Measurements from ENCODE around the gene DDX17.

Gene DDX17

DNA sequence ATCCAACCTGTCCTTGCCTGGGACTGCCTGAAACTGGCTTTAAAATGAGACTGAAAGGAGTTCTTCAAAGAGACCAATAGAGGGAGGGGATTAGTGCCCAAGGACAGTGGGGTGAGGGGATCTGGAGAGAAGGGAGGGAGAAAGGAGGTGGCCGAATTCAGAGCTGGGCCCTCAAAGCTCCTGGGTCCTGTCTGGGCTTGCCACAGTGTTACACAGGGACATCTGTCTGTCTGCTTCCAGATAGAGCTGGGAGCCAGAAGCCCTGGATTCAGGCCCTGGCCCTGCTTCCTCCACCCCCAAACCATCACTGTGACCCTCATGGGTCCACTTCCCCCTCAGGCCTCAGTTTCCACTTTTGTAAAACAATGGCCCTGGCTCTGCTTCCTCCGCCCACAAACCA is 54.7 kb downstream of the DDX17 start:
- DNase-seq (ENCODE audit: insufficient read length, low spot score) (no peak), FAIRE-seq (no peak)

DNA sequence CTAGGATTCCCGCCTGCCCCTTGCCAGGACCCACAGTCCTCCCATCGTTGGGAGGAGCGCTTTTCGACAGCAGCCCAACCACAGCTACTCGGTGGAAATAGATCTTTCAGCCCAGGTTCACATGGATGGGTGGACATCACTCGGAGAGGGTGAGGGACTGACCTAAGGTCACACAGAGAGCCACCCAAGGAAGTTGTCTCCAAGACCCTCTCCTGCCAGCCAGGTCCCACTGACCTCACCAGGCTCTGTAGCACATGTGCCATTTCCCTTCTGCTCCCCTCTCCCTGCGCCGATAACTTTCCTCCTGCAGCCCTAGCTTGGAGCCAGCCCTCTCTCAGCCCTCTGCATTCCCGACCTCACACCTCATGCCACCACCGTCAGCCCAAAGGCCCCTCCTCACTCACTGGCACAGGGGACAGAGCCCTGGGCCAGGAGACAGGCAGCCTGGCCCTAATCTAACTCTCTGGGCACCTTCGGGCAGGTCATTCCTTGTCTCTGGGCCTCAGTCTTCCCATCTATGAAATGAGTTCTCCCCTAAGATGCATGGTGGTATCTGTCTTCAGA is 55.8 kb downstream of the DDX17 start:
- FAIRE-seq, result no peak
- no peak for DNase-seq (ENCODE audit: insufficient read length, low spot score)

DNA sequence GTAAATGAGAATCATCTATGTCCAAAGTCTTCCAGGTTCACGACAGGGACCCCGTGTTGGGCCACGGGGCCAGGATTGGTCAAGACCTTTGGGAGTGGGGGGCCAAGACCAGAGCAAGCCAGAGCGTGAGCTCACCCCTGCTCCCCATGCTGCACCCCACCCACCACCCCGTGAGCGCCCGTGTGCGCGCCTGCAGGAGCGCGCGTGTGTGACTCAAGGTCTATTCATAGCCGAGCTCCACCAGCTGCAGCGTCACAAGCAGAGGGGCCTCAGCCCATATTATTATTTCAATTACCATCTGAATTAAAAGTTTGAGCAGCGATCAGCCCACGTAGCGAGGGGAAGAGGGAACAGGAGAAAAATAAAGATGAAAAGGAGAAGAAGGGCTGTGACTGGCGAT is 56.3 kb downstream of the DDX17 start:
- DNase-seq (ENCODE audit: insufficient read length, low spot score) (no peak), FAIRE-seq (no peak)

DNA sequence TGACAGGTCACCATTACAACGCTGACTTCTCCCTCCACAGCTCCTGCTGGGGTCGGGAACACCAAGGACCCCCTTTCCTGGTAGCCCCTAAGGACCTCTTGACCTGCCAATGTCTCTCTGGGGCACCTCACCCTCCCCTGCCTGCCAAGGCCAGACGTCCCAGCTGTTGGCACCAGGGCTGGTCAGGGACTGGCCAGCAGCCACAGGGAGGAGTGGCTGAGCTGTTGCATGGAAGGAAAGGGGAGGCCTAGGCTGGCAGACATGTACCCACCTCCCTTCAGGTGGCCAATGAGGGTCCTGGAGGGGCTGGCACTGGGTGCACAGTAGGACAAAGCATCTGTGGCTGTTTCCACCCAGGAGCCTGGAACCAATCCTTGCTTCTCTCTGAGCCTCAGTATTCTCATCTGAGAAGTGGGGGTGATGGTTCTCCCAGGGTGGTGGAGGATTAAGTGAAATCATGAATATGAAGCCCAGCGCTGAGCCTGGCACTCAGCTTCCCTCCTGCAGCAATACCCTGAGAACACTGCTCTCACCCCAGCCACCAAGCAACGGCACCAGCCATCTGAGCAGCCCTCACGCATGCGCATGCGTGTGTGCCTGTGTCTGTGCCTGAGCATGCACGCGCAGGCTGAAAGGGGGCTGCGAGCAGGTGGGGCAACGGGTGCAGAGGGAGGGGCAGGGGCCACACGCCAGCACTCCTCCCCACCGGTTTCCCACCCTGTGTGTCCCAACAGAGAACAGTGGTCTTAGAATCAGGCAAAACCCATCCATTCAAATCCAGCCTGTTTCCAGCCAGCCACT is 57.0 kb downstream of the DDX17 start:
- FAIRE-seq (no peak), DNase-seq (ENCODE audit: insufficient read length, low spot score) (no peak)

DNA sequence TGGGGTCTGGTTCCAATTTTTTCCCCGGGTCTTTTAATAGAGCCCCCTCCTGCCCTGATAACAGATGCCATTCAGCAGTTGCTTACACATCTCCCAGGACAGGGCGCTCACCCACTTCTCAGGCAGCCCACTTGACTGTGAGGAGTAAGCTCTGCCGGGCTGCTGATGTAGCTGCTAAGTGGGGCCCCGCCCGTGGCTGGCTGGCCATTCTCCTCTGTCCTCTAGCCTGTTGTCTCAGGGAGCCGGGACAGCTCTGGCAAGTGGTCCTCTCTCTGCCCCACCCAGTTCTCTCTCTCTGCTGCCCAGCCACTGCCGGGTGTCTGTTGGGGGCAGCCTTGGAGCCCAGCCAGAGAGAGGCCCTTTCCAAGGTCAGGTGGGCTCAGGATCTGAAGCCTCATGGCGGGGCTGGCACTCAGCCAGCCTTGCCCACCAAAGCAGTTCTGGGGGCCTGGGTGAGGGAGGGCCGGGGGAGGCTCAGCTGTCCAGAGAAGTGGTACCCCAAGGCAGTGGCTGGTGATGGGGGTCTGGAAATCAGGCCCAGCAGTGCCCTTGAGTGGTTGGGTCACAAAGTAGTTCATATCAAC is 60.0 kb downstream of the DDX17 start:
- no peak for DNase-seq (ENCODE audit: insufficient read length, low spot score)
- no peak for FAIRE-seq

DNA sequence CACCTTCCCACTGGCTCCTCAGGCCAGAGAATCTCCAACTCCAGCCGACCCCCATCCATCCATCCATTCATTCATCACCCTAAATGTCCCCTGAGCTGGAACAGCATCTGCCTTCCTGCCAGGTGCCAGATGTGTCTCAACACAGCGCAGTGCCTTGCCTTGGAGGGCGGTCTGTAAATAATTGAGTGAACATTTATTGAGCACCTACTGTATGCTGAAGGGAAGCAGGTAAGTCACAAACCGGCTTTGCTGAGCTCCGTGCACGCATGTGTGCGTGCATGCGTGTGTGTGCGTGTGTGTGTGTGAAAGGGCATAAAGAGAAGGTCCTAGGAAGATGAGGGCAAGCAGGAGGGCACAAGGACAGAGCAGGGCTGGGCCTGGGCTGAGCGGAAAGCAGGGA is 61.3 kb downstream of the DDX17 start:
- DNase-seq (ENCODE audit: insufficient read length, low spot score) (no peak), FAIRE-seq (no peak)

DNA sequence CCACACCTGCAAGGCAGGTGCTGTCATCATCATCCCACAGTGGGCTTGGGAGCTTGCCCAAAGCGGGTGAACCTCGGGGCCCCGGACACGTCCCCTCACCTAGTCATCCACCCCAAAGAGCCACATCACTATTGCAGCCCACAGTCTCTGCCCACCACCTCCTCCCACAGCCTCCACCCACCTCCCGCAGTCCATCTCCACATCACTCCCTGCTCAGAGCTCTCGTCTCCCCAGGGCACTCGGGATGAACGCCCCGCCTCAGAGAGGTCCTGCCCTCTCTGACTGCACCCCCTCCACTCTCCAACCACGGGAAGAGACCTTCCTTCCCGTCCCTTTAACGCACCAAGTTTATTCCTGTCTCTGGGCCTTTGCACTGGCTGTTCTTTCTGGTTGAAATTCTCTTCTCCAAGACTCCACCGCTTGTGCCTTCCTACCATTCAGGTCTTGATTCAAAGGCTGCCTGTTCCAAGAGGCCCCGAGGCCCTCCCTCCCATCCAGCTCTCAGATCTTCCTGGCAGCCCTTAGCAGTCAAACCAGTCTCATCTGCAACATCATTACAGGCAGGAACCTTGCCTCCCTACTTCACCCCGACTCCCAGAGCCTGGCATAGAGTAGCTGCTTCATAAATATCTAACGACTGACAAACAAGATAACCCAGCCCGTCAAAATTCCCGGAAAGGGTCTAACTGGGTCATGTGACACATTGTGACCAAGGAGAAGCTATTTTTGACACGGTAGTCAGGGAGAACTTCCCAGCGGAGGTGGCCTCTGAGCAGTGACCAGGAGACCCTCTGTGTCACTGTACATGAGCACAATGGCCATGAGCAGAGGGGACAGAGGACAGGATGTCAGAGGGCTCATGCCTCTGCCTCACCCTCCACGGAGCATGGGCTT is 62.2 kb downstream of the DDX17 start:
- FAIRE-seq, result no peak
- DNase-seq (ENCODE audit: insufficient read length, low spot score), result no peak

DNA sequence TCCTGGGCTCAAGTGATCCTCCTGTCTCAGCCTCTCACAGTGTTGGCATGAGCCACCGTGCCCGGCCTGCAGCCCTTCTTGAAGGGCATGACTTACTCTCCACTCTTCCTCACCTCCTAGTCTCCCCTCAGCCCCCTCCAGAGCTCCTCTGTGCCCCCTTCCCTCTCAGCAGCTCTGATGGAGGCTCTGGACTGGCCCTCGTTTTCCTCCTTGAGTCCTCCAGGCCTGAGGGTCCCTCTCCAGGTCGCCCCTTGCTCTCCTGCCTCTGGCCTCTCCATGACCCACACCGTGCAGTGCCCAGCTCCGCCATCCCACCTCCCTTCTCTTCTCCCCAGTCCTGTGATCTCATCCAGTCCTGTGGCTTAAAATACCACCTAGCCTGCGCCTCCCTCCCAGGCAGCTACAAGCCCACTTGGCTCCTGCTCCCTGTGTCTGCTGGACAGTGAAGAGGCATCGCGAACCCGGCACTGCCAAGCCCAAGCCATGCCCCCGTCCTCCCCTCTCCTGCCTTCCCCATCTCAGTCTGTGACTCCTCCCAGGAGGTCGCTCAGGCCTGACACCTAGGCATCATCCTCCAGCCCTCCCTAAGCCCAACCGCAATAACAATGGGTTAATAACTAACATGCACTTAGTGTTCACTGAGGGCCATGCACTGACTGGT is 63.0 kb downstream of the DDX17 start:
- FAIRE-seq, result no peak
- no peak for DNase-seq (ENCODE audit: insufficient read length, low spot score)

DNA sequence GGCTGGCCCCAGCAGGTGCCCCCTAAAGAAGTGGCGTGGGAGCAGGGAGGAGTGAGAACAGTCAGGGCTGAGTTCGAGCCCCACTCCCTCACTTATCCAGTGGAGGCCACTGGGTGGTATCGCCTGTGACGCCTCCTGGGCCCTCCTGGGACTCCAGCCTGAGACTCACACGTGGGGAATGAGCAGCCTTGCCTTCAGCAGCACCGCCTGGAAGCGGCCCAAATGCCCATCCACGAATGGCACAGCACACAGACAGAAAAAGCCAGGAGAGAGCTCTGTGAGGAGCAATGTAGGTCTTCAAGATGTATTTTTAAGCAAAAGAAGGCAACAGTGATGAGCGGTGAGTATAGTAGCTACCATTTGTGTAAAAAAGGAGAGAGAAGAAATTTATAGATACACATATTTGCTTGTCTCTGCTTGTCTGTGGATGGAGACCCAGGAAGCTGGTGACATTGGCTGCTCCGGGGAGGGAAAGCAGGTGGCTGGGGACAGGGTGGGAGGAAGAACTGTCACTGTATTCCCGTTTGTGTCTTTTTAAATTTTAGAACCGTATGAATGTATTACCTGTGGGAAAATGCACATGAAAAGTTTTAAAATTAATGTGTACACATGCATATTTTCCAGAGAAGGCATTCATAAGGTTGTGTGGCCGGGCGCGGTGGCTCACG is 64.4 kb downstream of the DDX17 start:
- FAIRE-seq (no peak), DNase-seq (ENCODE audit: insufficient read length, low spot score) (no peak)

DNA sequence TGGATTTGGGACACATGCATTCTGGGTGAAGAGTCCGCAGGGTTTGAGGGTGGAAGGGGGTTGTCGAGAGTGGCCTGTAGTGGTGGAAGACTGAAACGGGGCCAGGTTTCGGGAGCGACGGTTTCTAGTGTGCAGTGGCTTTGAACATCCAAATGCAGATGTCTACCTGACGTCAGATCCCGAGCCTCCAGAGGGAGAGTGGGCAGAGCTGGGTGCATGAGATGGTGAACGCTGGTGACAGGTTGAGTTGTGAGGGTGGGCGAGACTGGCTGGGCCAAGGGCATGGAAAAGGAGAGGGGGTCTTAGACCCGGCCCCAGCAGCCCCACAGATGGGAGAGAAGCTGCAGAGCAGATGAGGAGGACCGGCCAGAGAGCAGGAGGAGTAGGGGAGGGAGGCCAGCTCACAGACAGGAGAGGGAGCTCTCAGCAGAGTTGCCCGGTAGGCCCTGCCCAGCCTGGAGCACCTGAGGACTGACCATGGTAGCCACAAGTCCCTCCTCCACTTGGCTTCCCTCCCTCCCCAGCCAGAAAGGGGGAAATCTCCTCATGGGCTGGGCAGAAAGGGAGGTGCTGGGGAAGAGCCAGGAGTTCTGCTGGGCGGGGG is 65.3 kb downstream of the DDX17 start:
- FAIRE-seq (no peak), DNase-seq (ENCODE audit: insufficient read length, low spot score) (no peak)

DNA sequence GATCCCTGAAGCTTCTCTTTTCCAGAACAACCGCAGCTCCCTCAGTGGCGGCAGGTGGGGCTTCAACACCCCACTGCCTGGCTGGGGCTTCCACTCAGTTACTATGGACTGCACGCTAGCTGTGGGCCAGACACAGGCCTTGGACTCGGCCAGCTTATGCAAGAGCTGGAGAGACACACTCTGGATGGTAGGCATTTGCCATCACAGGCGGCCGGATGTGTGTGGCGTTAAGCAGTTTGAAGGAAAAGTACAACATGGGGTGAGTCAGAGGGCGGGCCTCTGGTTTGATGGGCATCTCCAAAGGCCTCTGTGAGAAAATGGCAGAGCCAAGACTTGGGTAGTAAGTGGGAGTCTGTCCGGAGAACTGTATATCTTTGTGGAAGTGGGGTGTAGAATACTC is 68.7 kb downstream of the DDX17 start:
- FAIRE-seq (no peak), DNase-seq (ENCODE audit: insufficient read length, low spot score) (no peak)

DNA sequence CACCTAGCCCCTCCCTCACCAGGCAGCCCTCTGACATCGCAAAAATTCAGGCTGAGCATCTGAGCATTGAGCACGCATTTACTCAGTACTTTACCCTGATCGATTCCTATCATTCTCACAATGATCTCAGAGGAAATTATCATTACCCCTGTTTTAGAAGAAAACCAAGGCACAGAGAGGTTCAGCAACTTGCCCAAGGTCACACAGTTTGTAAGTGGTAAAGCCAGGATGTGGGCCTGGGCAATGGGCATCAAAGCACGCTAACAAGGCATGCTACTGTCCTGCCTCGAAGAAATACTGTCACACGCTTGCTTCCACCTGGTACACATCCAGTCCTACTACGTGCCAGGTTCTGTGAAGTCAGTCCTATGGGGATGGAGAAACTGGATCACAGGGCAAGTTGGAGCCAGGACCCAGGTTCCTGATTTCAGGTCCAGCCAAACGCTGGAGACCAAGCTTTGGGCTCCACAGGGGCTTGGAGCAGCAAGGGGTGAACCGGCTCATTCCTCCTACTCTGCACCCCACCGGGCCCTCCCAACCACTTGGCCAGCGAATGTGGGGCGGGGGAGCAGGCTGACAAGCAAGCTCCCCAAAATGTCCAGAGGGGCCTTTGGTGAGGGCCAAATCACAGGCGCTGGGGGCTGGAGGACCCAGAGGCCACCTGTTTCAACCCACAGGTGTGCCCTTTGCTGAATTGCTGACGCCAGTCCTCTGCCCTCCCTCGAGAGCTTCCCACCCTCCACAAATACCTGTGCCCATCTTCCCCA is 69.3 kb downstream of the DDX17 start:
- FAIRE-seq (no peak), DNase-seq (ENCODE audit: insufficient read length, low spot score) (no peak)

DNA sequence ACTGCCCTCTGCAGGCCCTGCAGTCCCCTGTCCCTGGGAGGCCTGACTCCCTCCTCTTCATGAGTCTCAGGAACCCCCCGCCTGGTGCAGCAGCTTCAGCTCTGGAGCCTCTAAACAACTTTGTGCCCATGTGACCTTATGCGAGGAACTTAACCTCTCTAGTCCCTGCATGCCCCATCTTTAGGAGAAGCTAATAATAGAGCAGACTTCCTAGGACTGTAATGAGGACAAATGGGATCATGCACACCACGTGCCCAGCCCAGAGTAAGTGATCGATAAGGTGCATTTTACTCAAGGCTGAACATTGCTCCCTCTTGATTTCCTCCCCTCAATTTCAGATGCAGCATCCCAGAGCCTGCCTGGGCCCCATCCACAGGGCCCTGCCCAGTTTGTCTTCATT is 70.1 kb downstream of the DDX17 start:
- DNase-seq (ENCODE audit: insufficient read length, low spot score) (no peak), FAIRE-seq (no peak)

DNA sequence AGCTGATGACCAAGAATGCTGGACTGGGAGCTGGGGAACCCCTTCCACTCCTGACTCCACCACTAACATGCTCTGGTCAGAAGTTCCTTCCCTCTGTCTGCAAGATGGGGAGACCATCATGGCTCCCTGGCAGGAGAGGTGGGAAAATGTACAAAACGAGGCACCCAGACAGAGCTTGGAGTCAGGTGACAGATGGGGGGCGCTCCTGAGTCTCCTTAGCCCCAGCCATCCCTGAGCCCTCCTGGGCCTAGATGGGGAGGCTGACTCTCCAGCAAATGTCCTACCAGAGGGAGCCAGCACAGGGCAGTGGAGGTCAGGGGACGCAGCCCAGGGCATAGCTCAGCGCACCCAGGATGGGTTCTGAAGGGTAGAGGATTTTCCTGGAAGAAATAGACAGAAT is 71.1 kb downstream of the DDX17 start:
- DNase-seq (ENCODE audit: insufficient read length, low spot score) (no peak), FAIRE-seq (no peak)

DNA sequence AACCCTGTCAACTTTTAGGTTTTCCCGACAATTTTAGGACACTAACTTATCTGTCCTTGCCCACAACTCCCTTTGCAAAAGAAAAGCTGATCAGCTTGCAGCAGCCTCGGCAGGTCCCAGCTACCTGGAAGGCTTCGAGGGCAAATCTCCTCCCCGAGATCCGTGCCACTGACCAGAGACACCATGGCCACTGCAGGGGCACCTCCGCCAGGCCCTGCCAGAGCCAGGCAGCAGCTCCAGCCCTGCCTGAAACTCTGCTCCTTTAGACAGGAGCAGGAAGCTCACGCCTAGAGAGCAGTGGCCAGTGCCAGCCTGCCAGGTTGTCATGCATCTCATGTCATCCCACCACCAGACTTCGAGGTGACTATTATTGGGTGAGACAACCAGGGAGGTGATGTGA is 72.2 kb downstream of the DDX17 start:
- DNase-seq (ENCODE audit: insufficient read length, low spot score) (no peak), FAIRE-seq (no peak)
